ENCODE results near the gene AHI1. TPM values are rescaled to one million over a fixed set of nuclear protein-coding genes. Genes with fewer than 3 reads are reported as not detected.

Gene AHI1
- total RNA-seq, 3 donors from 2014 or later (not counting 1 experiment from before 2014, with no cell fraction given) = 24.0 to 40.3 (median 32.4) TPM

- Histone ChIP-seq H3K4me3 (ENCODE audit: low read length) (no peak overlapping the region), H3K9me3 (ENCODE audit: control insufficient read depth, insufficient read depth, low read length) (no peaks in the 10 kb centered on the region), H3K27ac (ENCODE audit: low read length) (no peak overlapping the region), H3K36me3 (ENCODE audit: control insufficient read depth, insufficient read depth, low read length) (no peaks in the 10 kb centered on the region), H3K4me1 (ENCODE audit: control insufficient read depth, insufficient read depth, low read length) (no peaks in the 10 kb centered on the region), H3K27me3 (ENCODE audit: control insufficient read depth, insufficient read depth, low read length) (no peaks in the 10 kb centered on the region)
- H3K4me3 Mint-ChIP-seq = no peak overlapping the region
- no peak for TF ChIP-seq CTCF (IDR thresholded peaks at IDR 0.05)
- no peak for ATAC-seq
- 94% methylated on average over 2 of the region's 2 CpGs for WGBS (ENCODE audit: insufficient coverage)
- H3K27ac Mint-ChIP-seq = no peak overlapping the region
- DNase-seq = no peak
- peaks cover 3 to 8% of the 10 kb centered on the region in 2 donors for H3K27me3 Mint-ChIP-seq (ENCODE audit: low read depth in 2 of 2)
- intact Hi-C loops (cut with micrococcal nuclease) = no loop called here
- no peaks in the 10 kb centered on the region for H3K9me3 Mint-ChIP-seq
- H3K36me3 Mint-ChIP-seq = no peaks in the 10 kb centered on the region
- no peaks in the 10 kb centered on the region for H3K4me1 Mint-ChIP-seq
These were observed 20.0 kb upstream of the AHI1 start for GRCh38 chr6:135517527-135517926.

- Mint-ChIP-seq H3K27ac (no peak overlapping the region), H3K27me3 (ENCODE audit: low read depth in 2 of 2) (peaks cover 6 to 8% of the 10 kb centered on the region in 2 donors), H3K4me1 (no peaks in the 10 kb centered on the region), H3K9me3 (no peaks in the 10 kb centered on the region), H3K4me3 (no peak overlapping the region), H3K36me3 (no peaks in the 10 kb centered on the region)
- intact Hi-C loops (cut with micrococcal nuclease) = no loop called here
- ATAC-seq (no peak), DNase-seq (no peak)
- Histone ChIP-seq H3K9me3 (ENCODE audit: control insufficient read depth, insufficient read depth, low read length) (no peaks in the 10 kb centered on the region), H3K27ac (ENCODE audit: low read length) (no peak overlapping the region), H3K4me3 (ENCODE audit: low read length) (no peak overlapping the region), H3K36me3 (ENCODE audit: control insufficient read depth, insufficient read depth, low read length) (no peaks in the 10 kb centered on the region), H3K4me1 (ENCODE audit: control insufficient read depth, insufficient read depth, low read length) (no peaks in the 10 kb centered on the region), H3K27me3 (ENCODE audit: control insufficient read depth, insufficient read depth, low read length) (no peaks in the 10 kb centered on the region)
- 94% methylated on average over 3 of the region's 3 CpGs for WGBS (ENCODE audit: insufficient coverage)
- TF ChIP-seq CTCF (IDR thresholded peaks at IDR 0.05) = no peak
These were observed 17.2 kb upstream of the AHI1 start for GRCh38 chr6:135514706-135515105.

- Histone ChIP-seq H3K4me3 (ENCODE audit: low read length) (no peak overlapping the region), H3K36me3 (ENCODE audit: control insufficient read depth, insufficient read depth, low read length) (no peaks in the 10 kb centered on the region), H3K9me3 (ENCODE audit: control insufficient read depth, insufficient read depth, low read length) (no peaks in the 10 kb centered on the region), H3K4me1 (ENCODE audit: control insufficient read depth, insufficient read depth, low read length) (peaks cover 4% of the 10 kb centered on the region), H3K27ac (ENCODE audit: low read length) (no peak overlapping the region), H3K27me3 (ENCODE audit: control insufficient read depth, insufficient read depth, low read length) (no peaks in the 10 kb centered on the region)
- Mint-ChIP-seq H3K27ac (peak overlapping the region; percentile 14 to 27), H3K36me3 (no peaks in the 10 kb centered on the region), H3K4me1 (peaks cover 6 to 8% of the 10 kb centered on the region in 2 donors), H3K9me3 (no peaks in the 10 kb centered on the region), H3K4me3 (peak overlapping the region; percentile 17), H3K27me3 (ENCODE audit: low read depth in 2 of 2) (no peaks in the 10 kb centered on the region)
- peak; percentile 87 to 91 (median 88) for ATAC-seq
- peak; percentile 75 for TF ChIP-seq CTCF (IDR thresholded peaks at IDR 0.05)
- intact Hi-C loops (cut with micrococcal nuclease) = loop anchor here (1.0 to 2.0 kb wide), 4 partner anchors 30 to 811 kb away; no protein-coding TSS in a partner anchor
- WGBS (ENCODE audit: insufficient coverage) = 20% methylated on average over 4 of the region's 4 CpGs
- DNase-seq = peak in 1 of 2 donors; percentile 75
These were observed 8.9 kb upstream of the AHI1 start for GRCh38 chr6:135506270-135506997.
